Vagina (tissue), 2 donors: ENCODE data around the gene ATF7. TPM values are rescaled to one million over a fixed set of nuclear protein-coding genes. Genes with fewer than 3 reads are reported as not detected.
"Not testable (repeated sequence)": the region's sequence is repeated elsewhere in the genome, so short reads cannot be mapped to it uniquely, and the experiment has no call there.

Experiments
- DNase-seq, 2 donors: peaks; one replicate each; pipeline ENCODE4 v3.0.0-alpha.2; 2017; ENCODE audit errors: extremely low spot score in 2 of 2
- H3K27ac ChIP-seq: fragments of 200-600 bp; sonication (generic); one replicate; pipeline ENCODE4 v1.5.1; 2019
- H3K27me3 ChIP-seq: fragments of 200-600 bp; sonication (generic); one replicate; pipeline ENCODE4 v1.5.1; 2019
- H3K36me3 ChIP-seq, 2 donors: fragments of 200-600 bp; sonication (generic); one replicate each; pipeline ENCODE4 v1.5.1; 2017 to 2019
- H3K4me1 ChIP-seq: fragments of 200-600 bp; sonication (generic); one replicate; pipeline ENCODE4 v1.5.1; 2019
- H3K4me3 ChIP-seq, 2 donors: fragments of 200-600 bp; sonication (generic); 1 replicate in 1 of 2; 2 replicates in 1 of 2; pipeline ENCODE4 v1.5.1; 2016 to 2019
- H3K9me3 ChIP-seq: fragments of 200-600 bp; sonication (generic); one replicate; pipeline ENCODE4 v1.5.1; 2019
- CTCF ChIP-seq, 3 experiments: fragments of 450-650 bp in 2 of 3; fragments of 200-600 bp in 1 of 3; sonication (generic) in 1 of 3; IDR thresholded peaks; one replicate each; pipeline ENCODE4 v1.5.1; 2017 to 2019; ENCODE audit warnings: antibody characterized with exemption in 3 of 3, mild to moderate bottlenecking in 2 of 3, moderate library complexity in 2 of 3
- POLR2A ChIP-seq, 2 donors: fragments of 450-650 bp; IDR thresholded peaks; one replicate each; pipeline ENCODE4 v1.6.1; 2017; ENCODE audit warnings: antibody characterized with exemption in 2 of 2, mild to moderate bottlenecking in 2 of 2, moderate library complexity in 2 of 2
- POLR2AphosphoS5 ChIP-seq, 2 donors: sonication (generic); formaldehyde crosslinking; IDR thresholded peaks; one replicate each; pipeline ENCODE4 v1.9.0; 2017; ENCODE audit warnings: antibody characterized with exemption in 2 of 2, mild to moderate bottlenecking in 2 of 2, low read depth in 1 of 2; ENCODE audit not compliant: insufficient read depth in 1 of 2
- intact Hi-C: fragments of 100-400 bp; cut with DNase I; formaldehyde crosslinking; loops from one replicate; pipeline ENCODE4 v1.15.1; 2023
- total RNA-seq: library from RNA; depleted of rRNA; stranded (reverse); fragments of >200 nt; gene quantifications from one replicate; pipeline ENCODE4 v1.2.3, GENCODE V29; 2016

Gene ATF7
- total RNA-seq, 1 donor from 2014 or later = 34.9 TPM

DNA sequence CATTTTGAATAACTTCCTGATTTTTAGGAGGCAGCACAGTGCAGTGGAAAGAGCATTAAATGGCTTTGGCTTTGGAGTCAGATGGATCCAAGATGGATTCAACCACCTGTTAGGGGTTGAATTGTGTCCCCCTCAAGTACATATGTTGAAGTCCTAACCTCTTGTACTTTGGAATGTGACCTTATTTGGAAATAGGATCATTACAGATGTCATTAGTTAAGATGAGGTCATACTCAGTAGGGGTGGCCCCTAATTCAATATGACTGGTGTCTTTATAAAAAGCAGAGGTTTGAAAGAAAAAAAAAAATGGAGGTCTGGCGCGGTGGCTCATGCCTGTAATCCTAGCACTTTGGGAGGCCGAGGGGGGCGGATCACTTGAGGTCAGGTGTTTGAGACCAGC is 30.9 kb upstream of the ATF7 start:
- DNase-seq = no peak
- intact Hi-C loops = no loop called here
- H3K36me3 ChIP-seq = no peaks in the 10 kb centered on the region
- no peaks in the 10 kb centered on the region for H3K27me3 ChIP-seq
- TF ChIP-seq POLR2AphosphoS5 (IDR thresholded peaks at IDR 0.05; ENCODE audit: insufficient read depth in 1 of 2, low read depth in 1 of 2) (no peak), POLR2A (IDR thresholded peaks at IDR 0.05) (no peak), CTCF (IDR thresholded peaks at IDR 0.05) (no peak)
- no peak overlapping the region for H3K27ac ChIP-seq
- no peak overlapping the region for H3K4me3 ChIP-seq
- H3K4me1 ChIP-seq = peaks cover 28% of the 10 kb centered on the region
- H3K9me3 ChIP-seq = no peaks in the 10 kb centered on the region

DNA sequence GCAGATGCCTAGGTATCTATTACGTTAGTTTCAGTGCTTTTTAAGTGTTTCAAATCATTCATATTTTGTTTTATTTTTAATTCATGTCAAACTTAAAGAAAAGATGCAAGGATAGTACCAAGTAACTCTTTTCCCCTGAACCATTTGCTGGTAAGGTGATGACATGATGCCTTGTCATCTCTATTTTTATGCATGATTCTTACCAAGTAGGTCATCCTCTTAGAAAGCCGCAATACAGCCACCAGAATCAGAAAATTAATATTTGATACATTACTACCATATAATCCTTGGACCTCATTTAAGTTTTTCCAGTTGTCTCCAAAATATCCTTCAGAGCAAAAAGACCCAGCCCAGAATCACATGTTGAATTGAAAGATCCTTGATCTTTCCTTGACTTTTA is 27.4 kb upstream of the ATF7 start:
- no peak for DNase-seq
- Histone ChIP-seq H3K27ac (no peak overlapping the region), H3K9me3 (no peaks in the 10 kb centered on the region), H3K36me3 (no peaks in the 10 kb centered on the region), H3K4me1 (peaks cover 8% of the 10 kb centered on the region), H3K27me3 (no peaks in the 10 kb centered on the region), H3K4me3 (no peak overlapping the region)
- intact Hi-C loops = no loop called here
- TF ChIP-seq CTCF (IDR thresholded peaks at IDR 0.05) (no peak), POLR2A (IDR thresholded peaks at IDR 0.05) (no peak), POLR2AphosphoS5 (IDR thresholded peaks at IDR 0.05; ENCODE audit: insufficient read depth in 1 of 2, low read depth in 1 of 2) (no peak)

- Histone ChIP-seq H3K36me3 (no peaks in the 10 kb centered on the region), H3K27me3 (no peaks in the 10 kb centered on the region), H3K27ac (no peak overlapping the region), H3K9me3 (no peaks in the 10 kb centered on the region), H3K4me3 (no peak overlapping the region), H3K4me1 (no peaks in the 10 kb centered on the region)
- intact Hi-C loops = no loop called here
- TF ChIP-seq POLR2AphosphoS5 (IDR thresholded peaks at IDR 0.05; ENCODE audit: insufficient read depth in 1 of 2, low read depth in 1 of 2) (no peak), POLR2A (IDR thresholded peaks at IDR 0.05) (no peak), CTCF (IDR thresholded peaks at IDR 0.05) (no peak)
- no peak for DNase-seq
Measured at GRCh38 chr12:53652366-53652765, 26.2 kb upstream of the ATF7 start.

DNA sequence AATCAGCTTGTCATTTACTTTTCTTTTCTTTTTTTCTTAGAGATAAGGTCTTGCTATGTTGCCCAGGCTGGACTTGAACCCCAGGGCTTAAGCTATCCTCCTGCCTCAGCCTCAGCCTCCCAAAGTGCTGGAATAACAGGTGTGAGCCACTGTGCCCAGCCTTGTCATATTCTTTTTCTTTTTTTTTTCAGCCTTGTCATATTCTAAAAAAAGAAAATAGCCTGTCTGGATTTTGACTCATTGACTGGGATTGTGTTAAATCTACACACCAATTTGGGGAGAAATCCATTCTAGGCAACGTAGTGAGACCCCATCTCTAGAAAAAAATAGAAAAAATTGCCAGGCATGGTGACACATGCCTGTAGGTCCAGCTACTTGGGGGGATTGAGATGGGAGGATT is 25.6 kb upstream of the ATF7 start:
- DNase-seq = no peak
- H3K9me3 ChIP-seq = no peaks in the 10 kb centered on the region
- no peaks in the 10 kb centered on the region for H3K27me3 ChIP-seq
- intact Hi-C loops = no loop called here
- no peak overlapping the region for H3K27ac ChIP-seq
- H3K36me3 ChIP-seq = no peaks in the 10 kb centered on the region
- no peak overlapping the region for H3K4me3 ChIP-seq
- H3K4me1 ChIP-seq = no peaks in the 10 kb centered on the region
- TF ChIP-seq POLR2AphosphoS5 (IDR thresholded peaks at IDR 0.05; ENCODE audit: insufficient read depth in 1 of 2, low read depth in 1 of 2) (no peak), POLR2A (IDR thresholded peaks at IDR 0.05) (no peak), CTCF (IDR thresholded peaks at IDR 0.05) (no peak)

- H3K27me3 ChIP-seq, H3K4me3 ChIP-seq, H3K9me3 ChIP-seq, H3K36me3 ChIP-seq, H3K4me1 ChIP-seq, intact Hi-C loops, H3K27ac ChIP-seq, DNase-seq: not testable (repeated sequence)
Measured at GRCh38 chr12:53646300-53646699, 20.1 kb upstream of the ATF7 start.

- Histone ChIP-seq H3K27ac (no peak overlapping the region), H3K4me1 (no peaks in the 10 kb centered on the region), H3K36me3 (no peaks in the 10 kb centered on the region), H3K9me3 (no peaks in the 10 kb centered on the region), H3K4me3 (no peak overlapping the region), H3K27me3 (no peaks in the 10 kb centered on the region)
- no peak for DNase-seq
- TF ChIP-seq POLR2A (IDR thresholded peaks at IDR 0.05) (no peak), POLR2AphosphoS5 (IDR thresholded peaks at IDR 0.05; ENCODE audit: insufficient read depth in 1 of 2, low read depth in 1 of 2) (no peak), CTCF (IDR thresholded peaks at IDR 0.05) (no peak)
- intact Hi-C loops = no loop called here
Measured at GRCh38 chr12:53645165-53645564, 19.0 kb upstream of the ATF7 start.
